Thymus (tissue), 11 donors: ENCODE measurements around the gene DPP6. TPM values are rescaled to one million over a fixed set of nuclear protein-coding genes. Genes with fewer than 3 reads are reported as not detected.

Experiments used
- DNase-seq, 9 donors: peaks; one replicate each; pipeline ENCODE4 v3.0.0-alpha.2; 2013; ENCODE audit warnings: low spot score in 9 of 9, low read depth in 6 of 9, missing footprints in 1 of 9
- H3K27ac ChIP-seq, 2 donors: one replicate each; pipeline ENCODE4 v1.5.1; 2013; ENCODE audit warnings: control low read depth in 1 of 2, low read depth in 1 of 2, low read length in 1 of 2, mild to moderate bottlenecking in 1 of 2, moderate library complexity in 1 of 2
- H3K27me3 ChIP-seq, 2 donors: one replicate each; pipeline ENCODE4 v1.5.1; 2013; ENCODE audit warnings: low read length in 1 of 2; ENCODE audit not compliant: control insufficient read depth in 2 of 2, insufficient read depth in 1 of 2
- H3K36me3 ChIP-seq, 2 donors: one replicate each; pipeline ENCODE4 v1.5.1; 2013; ENCODE audit warnings: low read length in 1 of 2, mild to moderate bottlenecking in 1 of 2, moderate library complexity in 1 of 2; ENCODE audit not compliant: control insufficient read depth in 2 of 2, insufficient read depth in 2 of 2
- H3K4me1 ChIP-seq, 2 donors: one replicate each; pipeline ENCODE4 v1.5.1; 2013; ENCODE audit warnings: low read length in 2 of 2; ENCODE audit not compliant: control insufficient read depth in 2 of 2, insufficient read depth in 2 of 2
- H3K4me3 ChIP-seq, 2 donors: one replicate each; pipeline ENCODE4 v1.5.1; 2013; ENCODE audit warnings: low read length in 2 of 2, control low read depth in 1 of 2, mild to moderate bottlenecking in 1 of 2
- H3K9me3 ChIP-seq, 2 donors: one replicate each; pipeline ENCODE4 v1.5.1; 2013; ENCODE audit warnings: low read length in 1 of 2, mild to moderate bottlenecking in 1 of 2; ENCODE audit not compliant: control insufficient read depth in 2 of 2, insufficient read depth in 1 of 2
- WGBS: extraction: QIAGEN DNeasy Blood & Tissue Kit; methylation state at CpG from one replicate; pipeline ENCODE4 v1.1.7; 2013; 5-methylcytosine and 5-hydroxymethylcytosine counted together
- polyA plus RNA-seq: library from polyadenylated mRNA; stranded (reverse); fragments of 200-250 nt; gene quantifications from one replicate; pipeline ENCODE4 v1.2.3, GENCODE V29; 2013
- total RNA-seq: library from RNA; stranded (reverse); fragments of 120-200 nt; gene quantifications from one replicate; pipeline ENCODE4 v1.2.4, GENCODE V29; 2013
- donor health status: healthy.

DPP6 gene
- total and polyA plus RNA-seq, 2 donors = 0.75 to 4.5 TPM

DNA sequence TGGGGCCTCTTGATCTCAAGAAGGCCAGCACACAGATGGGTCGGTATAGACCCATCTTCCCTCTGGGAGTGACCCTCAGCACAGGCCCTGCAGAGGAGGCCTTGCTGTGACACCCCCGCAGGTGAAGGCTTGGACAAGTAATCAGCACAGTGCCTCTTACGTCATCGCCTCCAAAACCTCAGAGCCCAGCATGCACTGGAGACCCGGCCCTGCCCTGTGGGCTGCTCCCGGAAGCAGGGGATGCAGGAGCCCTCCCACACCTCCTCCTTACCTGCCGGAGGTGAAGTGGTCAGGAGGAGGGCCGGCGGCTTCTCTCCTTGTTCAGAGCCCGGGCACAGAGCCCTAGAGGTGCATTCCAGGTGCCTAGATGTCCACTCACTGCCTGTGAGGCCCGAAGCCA lies 829.3 kb downstream of the DPP6 start:
- H3K27me3 ChIP-seq = no peaks in the 10 kb centered on the region
- WGBS = 95% methylated on average over 11 of the region's 11 CpGs
- no peaks in the 10 kb centered on the region for H3K4me1 ChIP-seq
- DNase-seq = no peak
- H3K9me3 ChIP-seq = no peaks in the 10 kb centered on the region
- no peaks in the 10 kb centered on the region for H3K36me3 ChIP-seq
- no peak overlapping the region for H3K4me3 ChIP-seq
- no peak overlapping the region for H3K27ac ChIP-seq

GRCh38 chr7:154882931-154883474 lies 830.8 kb downstream of the DPP6 start:
- WGBS = 98% methylated on average over 8 of the region's 8 CpGs
- H3K36me3 ChIP-seq = no peaks in the 10 kb centered on the region
- H3K4me1 ChIP-seq = no peaks in the 10 kb centered on the region
- no peaks in the 10 kb centered on the region for H3K27me3 ChIP-seq
- H3K27ac ChIP-seq = no peak overlapping the region
- no peak overlapping the region for H3K4me3 ChIP-seq
- no peaks in the 10 kb centered on the region for H3K9me3 ChIP-seq
- DNase-seq = no peak

DNA sequence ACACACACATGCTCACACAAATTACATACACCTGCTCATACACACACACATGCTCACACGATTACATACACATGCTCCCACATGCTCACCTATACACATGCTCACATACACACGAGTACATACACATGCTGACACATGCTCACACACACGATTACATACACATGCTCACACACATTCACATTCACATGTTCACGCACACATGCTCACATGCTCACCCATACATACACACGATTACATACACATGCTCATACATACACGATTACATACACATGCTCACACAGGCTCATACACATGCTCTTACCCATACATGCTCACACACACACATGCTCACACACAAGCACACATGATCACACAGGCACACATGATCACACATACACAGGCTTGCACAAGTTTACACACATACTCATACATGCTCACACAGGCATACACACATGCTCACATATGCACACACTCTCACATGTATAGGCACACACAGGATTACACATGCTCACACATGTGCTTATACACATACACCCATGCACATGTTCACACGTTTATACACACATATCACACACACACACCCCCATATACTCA lies 832.2 kb downstream of the DPP6 start:
- Histone ChIP-seq H3K27me3 (no peaks in the 10 kb centered on the region), H3K27ac (no peak overlapping the region), H3K36me3 (no peaks in the 10 kb centered on the region), H3K4me3 (no peak overlapping the region), H3K9me3 (no peaks in the 10 kb centered on the region), H3K4me1 (no peaks in the 10 kb centered on the region)
- WGBS = 97% methylated on average over 7 of the region's 7 CpGs
- no peak for DNase-seq

DNA sequence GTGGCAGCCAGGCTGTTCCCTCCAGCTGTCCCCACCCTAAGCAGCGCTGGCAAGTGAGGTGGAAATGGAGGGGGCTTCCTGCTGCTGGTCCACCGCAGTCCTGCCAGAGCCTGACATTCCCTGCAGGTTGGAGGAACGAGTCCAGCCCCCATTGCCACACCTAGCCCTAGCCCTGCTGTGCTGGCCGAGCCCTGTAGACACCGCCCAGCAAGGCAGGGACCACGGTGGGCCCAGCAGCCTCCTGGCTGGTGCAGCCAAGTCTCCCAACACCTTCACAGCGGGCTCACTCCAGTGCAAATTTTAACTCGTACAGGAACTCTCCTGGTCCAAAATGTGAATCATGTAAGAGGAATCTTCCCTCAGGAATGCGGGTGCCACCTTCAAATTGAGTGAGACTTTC lies 834.4 kb downstream of the DPP6 start:
- Histone ChIP-seq H3K9me3 (no peaks in the 10 kb centered on the region), H3K4me1 (no peaks in the 10 kb centered on the region), H3K4me3 (no peak overlapping the region), H3K27ac (no peak overlapping the region), H3K36me3 (no peaks in the 10 kb centered on the region), H3K27me3 (no peaks in the 10 kb centered on the region)
- WGBS = 80% methylated on average over 9 of the region's 9 CpGs
- no peak for DNase-seq

DNA sequence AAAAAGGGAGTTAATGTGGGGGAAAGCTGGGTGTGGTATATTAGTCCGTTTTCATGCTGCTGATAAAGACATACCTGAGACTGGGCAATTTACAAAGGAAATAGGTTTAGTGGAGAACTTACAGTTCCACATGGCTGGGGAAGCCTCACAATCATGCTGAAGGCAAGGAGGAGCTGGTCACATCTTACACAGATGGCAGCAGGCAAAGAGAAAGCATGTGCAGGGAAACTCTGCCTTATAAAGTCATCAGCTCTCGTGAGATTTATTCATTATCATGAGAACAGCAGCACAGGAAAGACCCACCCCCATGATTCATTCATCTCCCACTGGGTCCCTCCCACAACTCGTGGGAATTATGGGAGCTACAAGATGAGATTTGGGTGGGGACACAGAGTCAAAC lies 836.5 kb downstream of the DPP6 start:
- Histone ChIP-seq H3K27me3 (peaks cover 0 to 4% of the 10 kb centered on the region in 2 donors), H3K9me3 (no peaks in the 10 kb centered on the region), H3K27ac (no peak overlapping the region), H3K36me3 (no peaks in the 10 kb centered on the region), H3K4me1 (no peaks in the 10 kb centered on the region), H3K4me3 (no peak overlapping the region)
- DNase-seq = no peak
- 79% methylated on average over 3 of the region's 3 CpGs for WGBS

- Histone ChIP-seq H3K9me3 (no peaks in the 10 kb centered on the region), H3K27ac (no peak overlapping the region), H3K4me1 (no peaks in the 10 kb centered on the region), H3K36me3 (no peaks in the 10 kb centered on the region), H3K27me3 (peaks cover 3 to 13% of the 10 kb centered on the region in 2 donors), H3K4me3 (no peak overlapping the region)
- WGBS = 50% methylated on average over 28 of the region's 28 CpGs
- no peak for DNase-seq
Measured at GRCh38 chr7:154892459-154892858, 840.3 kb downstream of the DPP6 start.

DNA sequence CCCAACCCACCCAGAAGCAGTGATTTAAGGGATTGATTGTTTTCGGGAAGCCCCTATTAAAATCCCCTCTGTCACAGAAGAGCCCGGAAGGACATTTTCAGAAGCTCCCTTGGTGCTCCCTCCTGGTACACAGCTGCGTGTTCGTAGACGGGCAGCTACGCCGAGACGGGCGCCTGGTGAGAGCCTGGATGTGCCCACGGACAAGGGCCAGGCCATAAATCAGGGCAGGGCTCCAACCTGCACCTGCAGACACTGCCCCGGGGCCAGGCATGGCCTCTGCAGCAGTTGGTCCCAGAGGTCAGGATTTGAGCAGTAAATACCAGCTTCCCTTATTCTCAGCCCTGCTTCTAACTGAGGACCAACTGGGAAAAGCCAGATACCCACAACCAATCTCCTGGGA lies 843.9 kb downstream of the DPP6 start:
- H3K36me3 ChIP-seq = no peaks in the 10 kb centered on the region
- DNase-seq = no peak
- H3K27me3 ChIP-seq = peaks cover 3 to 17% of the 10 kb centered on the region in 2 donors
- no peaks in the 10 kb centered on the region for H3K4me1 ChIP-seq
- no peak overlapping the region for H3K27ac ChIP-seq
- WGBS = 96% methylated on average over 11 of the region's 11 CpGs
- no peaks in the 10 kb centered on the region for H3K9me3 ChIP-seq
- H3K4me3 ChIP-seq = no peak overlapping the region

- H3K27ac ChIP-seq = no peak overlapping the region
- no peaks in the 10 kb centered on the region for H3K4me1 ChIP-seq
- H3K36me3 ChIP-seq = no peaks in the 10 kb centered on the region
- 91% methylated on average over 24 of the region's 24 CpGs for WGBS
- peaks cover 1 to 13% of the 10 kb centered on the region in 2 donors for H3K27me3 ChIP-seq
- no peaks in the 10 kb centered on the region for H3K9me3 ChIP-seq
- no peak overlapping the region for H3K4me3 ChIP-seq
- DNase-seq = no peak
Measured at GRCh38 chr7:154898973-154899855, 847.0 kb downstream of the DPP6 start.

DNA sequence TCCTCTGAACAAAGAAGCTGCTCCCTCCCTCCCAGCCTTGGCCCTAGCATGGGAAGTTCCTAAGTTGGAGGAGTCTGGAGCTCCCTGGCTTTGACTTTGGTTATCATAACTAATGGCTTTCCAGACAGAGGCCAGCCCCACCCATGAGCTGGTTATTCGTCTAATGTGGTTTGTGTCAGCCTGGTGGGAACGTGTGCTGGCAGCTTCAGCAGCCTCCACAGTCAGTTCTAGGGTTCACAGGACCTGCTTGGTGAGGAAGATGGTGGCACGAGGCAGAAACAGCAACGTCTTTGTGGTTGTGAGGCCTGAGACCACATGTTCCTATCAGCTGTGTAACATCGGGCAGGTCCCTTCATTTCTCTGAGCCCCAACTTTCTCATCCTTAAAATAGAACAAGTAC lies 847.7 kb downstream of the DPP6 start:
- Histone ChIP-seq H3K4me1 (no peaks in the 10 kb centered on the region), H3K27ac (no peak overlapping the region), H3K27me3 (peaks cover 0 to 13% of the 10 kb centered on the region in 2 donors), H3K36me3 (no peaks in the 10 kb centered on the region), H3K9me3 (no peaks in the 10 kb centered on the region), H3K4me3 (no peak overlapping the region)
- WGBS = 59% methylated on average over 5 of the region's 5 CpGs
- DNase-seq = no peak
